Frontal cortex (tissue), 4 donors: ENCODE results near the gene CACNA2D3. TPM values are rescaled to one million over a fixed set of nuclear protein-coding genes. Genes with fewer than 3 reads are reported as not detected.

ENCODE experiments used
- DNase-seq, 2 donors: peaks; one replicate each; pipeline ENCODE4 v3.0.0; 2012; ENCODE audit warnings: low spot score in 2 of 2
- FAIRE-seq: peaks from 2 replicates; lab custom pipeline; 2012; peaks lifted over from hg19 to GRCh38; lab: Jason Lieb, UNC
- total RNA-seq: library from RNA; depleted of rRNA; stranded (reverse); fragments of >200 nt; gene quantifications from one replicate; pipeline ENCODE4 v1.2.3, GENCODE V29; 2014
- donor health status: control.
- donor health status: control.
- donor health status: control.

CACNA2D3 gene
- total RNA-seq, 1 donor from 2014 or later, result 30.6 TPM

DNA sequence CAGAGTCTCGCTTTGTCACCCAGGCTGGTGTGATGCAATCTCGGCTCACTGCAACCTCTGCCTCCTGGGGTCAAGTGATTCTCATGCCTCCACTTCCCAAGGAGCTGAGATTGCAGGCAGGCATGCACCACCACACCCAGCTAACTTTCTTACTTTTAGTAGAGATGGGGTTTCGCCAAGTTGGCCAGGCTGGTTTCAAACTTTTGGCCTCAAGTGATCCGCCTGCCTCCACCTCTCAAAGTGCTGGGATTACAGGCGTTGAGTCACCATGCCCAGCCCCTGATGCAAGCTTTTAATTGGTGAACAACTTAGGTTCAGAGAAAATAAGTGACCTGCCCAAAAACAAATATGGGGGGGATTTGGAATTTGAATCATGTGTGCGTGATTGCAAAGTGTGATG, 559.4 kb downstream of the CACNA2D3 start:
- DNase-seq, result no peak
- FAIRE-seq, result no peak

DNA sequence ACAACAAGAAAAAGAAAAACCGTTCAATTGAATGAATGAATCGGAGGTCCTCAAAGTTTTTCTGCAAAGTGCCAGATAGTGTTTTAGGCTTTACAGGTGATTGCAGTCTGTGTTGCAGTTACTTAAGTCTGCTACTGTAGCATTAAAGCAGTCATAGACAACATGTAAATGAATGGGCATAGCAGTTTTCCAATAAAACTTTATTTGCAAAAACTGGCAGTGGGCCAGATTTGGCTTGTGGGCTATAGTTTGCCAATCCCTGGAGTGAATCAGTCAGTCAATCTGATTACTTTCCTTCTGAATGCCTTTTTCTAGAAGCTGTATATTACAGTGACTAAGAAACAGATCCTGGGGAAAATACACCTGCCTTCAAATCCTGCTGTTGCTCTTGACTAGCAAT, 562.9 kb downstream of the CACNA2D3 start:
- FAIRE-seq, result no peak
- DNase-seq, result no peak

DNA sequence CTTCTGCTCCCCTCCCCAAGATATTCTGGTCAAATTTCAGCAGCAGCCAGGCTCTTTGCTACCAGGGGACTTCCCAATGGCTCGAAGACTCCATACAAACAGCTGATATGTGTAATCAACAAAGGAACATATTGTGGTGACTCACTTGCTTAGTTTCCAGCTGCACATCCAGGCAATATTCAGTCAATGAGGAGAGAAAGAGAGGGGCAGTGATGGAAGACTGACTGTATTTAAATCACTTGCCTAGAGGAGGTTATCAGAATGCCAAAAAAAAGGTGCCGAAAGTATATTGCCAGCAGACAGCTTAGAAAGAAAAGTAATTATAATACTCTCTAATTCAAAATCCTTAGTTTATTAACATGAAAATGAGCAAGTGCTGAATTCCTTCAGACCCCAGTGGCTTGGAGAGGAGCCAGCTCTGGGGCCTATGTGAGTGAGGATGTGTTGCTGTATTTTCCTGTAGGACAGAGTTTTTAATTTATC, 569.0 kb downstream of the CACNA2D3 start:
- DNase-seq, result no peak
- no peak for FAIRE-seq

DNA sequence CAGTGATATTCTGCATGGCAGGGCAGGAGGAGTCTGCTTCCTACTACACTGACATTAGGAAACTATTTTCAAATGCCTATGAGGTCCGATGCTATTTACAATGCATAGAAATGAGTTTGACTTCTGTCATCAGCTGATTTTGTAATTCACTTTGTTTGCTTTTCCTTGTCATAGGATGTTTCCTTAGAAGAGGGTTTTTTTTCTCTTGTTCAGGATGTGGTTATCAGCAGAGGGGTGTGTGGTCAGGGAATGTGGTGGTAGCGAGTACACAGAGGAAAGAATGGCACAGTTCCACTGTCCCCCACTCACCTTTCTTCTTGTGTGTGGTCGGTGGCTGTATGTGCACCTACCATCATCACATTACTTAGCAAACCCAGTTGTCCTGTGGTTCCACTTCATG, 574.0 kb downstream of the CACNA2D3 start:
- FAIRE-seq (no peak), DNase-seq (no peak)

DNA sequence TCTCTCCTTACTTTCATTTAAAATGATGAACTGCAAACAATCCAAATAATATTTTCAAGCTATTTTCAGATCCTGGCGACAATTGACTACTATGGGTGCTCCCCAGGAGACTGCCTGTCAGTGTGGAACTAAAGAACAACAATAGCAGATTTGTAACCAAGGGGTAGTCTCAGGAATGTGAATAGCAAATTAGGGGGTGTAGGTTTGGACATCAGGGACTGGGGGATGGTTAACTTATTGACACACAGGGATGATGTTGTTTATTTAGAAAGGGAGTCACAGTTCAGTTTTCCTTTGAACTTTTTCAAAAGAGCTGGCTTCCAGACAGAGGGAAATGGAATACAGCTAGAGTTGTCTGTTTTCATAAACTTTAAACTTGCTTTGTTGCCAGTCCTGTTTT, 575.7 kb downstream of the CACNA2D3 start:
- FAIRE-seq, result no peak
- DNase-seq, result no peak

DNA sequence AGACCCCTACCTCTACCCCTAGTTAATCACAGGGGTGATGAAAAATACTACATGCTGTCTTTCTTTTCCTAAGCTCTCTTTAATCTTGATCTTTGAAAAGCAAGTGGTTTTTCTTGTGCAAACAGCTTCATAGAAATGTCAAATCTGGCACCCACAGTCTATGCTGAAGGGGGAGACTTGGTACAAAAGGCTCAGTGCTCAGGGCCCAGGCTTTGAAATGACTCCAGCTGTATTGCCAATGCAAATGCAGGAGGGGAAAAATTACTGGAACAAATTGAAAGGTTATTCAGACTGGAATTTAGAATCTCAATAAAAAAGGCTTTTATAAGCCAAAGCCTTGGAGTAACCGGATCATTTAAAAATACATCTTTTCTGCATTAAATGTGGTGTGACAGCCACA, 581.6 kb downstream of the CACNA2D3 start:
- FAIRE-seq (no peak), DNase-seq (no peak)

DNA sequence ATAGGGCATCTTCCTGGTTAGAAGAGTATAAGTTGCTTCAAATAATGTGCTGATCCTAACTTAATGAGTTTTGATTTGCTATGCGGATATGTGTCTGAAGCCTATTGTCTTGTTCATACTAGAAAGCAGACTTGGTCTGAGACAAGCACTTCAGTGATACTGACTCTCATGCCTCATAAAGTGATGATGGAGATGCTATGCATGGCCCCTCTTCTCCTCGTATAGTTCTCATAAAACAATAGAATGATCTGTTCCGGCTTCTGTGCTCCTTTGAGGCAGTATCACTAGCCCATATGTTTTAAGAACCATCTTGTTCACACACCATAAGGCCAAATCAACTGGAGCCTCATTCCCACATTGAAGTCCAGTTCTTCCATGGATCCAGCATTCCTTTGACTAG, 583.4 kb downstream of the CACNA2D3 start:
- FAIRE-seq, result no peak
- DNase-seq, result no peak

DNA sequence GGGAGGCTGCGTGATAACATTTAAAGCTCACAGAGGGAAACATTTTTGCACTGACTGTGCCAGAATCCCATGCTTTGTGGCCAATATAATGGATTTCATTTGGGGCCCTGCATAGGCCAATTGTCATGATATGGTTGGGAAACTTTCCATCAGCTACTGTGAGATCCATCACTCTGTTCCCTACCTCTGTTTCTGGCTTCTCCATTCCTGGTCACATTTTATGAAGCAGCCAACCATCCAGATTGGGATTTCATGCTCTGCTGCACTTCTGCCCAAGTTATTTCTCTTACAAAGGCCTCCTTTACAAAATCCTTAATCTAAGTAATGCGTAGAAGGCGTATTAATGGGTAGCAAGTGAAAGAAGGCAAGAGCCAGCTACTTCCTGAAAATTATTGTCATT, 584.4 kb downstream of the CACNA2D3 start:
- no peak for DNase-seq
- FAIRE-seq, result no peak

DNA sequence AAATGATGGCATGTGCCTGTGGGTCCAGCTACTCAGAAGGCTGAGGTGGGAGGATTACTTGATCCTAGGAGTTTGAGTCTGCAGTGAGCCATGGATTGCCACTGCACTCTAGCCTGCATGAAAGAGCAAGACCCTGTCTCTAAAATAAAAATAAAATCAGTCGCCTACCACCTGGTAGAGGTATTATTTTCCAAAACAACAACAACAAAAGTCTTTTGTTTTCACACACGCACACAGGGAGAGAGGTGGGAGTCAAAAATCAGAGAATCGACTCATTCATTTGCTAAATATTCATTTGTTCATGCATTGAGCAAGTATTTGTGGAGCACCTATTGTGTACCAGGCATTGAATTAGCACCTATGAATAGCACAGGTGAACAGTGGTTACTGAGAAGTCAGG, 587.4 kb downstream of the CACNA2D3 start:
- DNase-seq (no peak), FAIRE-seq (no peak)

DNA sequence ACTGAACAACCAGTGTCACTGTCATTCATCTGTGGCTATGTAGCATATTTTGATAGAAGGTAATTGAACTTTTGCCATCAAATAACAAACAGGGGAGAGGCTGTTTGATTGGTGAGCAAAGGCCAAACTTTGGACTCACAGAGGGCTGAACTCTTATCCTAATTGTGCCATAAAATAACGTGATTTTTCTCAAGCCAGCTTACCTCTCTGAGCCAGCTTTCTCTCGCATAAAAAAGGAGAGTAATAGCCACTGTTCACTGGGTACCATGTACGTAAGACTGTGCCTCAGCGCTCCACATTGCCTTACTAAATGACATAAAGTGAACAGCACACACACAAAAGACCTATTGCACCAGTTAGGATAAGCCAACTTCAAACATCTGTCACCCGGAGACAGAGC, 588.6 kb downstream of the CACNA2D3 start:
- FAIRE-seq, result no peak

DNA sequence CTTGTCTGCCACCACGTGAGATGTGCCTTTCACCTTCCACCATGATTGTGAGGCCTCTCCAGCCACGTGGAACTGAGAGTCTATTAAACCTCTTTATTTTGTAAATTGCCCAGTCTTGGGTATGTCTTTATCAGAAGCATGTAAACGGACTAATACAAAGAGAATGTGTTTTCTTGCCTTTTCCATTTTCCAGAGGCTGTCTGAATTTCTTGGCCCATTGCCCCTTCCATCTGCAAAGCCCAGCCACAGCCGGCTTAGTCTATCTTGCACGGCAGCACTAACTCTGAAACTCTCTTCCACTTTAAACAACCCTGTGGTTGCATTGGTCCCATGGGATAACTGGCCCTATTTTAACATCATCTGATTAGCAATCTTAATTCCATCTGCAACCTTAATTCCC, 590.2 kb downstream of the CACNA2D3 start:
- DNase-seq (no peak), FAIRE-seq (no peak)

More for the DNA sequence above, 588.6 kb downstream of the CACNA2D3 start:
- DNase-seq, result no peak

DNA sequence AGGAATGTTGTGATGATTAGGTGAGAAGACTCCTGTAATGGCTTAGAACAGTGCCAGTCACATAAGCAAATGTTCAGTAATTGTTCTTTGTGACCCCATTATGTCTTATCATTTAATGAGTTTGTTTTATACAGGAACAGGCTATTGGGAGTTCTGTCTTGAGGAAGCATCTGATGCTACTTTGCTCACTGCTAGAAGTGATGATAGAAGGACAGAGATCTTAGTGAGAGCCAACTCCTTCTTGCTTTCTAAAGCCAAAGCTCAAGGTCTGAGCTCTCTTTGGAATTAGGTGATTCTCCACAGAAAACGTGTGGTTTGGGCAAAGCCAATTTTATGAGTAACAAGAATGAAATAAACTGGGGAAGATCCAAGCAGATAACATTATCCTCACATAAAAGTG, 590.7 kb downstream of the CACNA2D3 start:
- FAIRE-seq, result no peak
- DNase-seq, result no peak

DNA sequence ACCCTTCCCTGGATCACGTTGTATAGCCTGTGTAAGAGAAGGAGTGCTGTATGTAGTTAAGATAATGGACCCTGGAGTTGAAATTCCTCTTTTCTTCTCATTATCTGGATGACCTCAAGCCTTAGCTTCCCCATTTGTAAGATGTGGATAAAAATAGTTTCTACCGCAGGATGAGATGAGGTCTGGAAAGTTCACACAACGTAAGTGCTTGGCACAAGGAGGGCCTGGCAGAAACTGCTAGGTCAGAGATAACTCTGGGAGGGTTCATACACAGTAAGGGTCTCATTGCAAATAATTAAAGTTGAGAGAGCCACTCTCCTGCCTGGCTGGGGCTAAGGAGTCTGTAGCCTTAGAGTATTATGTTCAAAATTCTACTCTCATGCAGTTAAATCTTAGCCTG, 591.1 kb downstream of the CACNA2D3 start:
- DNase-seq (no peak), FAIRE-seq (no peak)

DNA sequence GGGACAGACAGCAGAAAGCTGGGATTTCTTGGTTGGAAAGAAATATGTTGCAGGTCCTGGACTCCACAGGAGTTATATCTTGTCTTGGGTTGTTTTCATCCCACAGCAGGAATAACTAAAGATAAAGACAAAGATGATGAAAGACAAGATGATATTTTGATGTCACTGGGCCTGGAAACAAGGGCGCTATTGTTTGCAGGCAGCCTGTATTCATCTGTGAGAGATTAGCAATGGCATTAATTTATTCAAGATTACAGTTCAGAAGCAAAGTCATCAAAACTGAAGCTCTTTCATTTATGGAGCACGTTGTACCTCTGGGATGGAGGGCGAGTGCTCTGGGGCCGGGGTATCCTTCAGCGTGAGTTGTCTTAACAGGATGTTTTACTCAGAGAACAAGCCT, 591.7 kb downstream of the CACNA2D3 start:
- no peak for FAIRE-seq
- DNase-seq, result no peak

DNA sequence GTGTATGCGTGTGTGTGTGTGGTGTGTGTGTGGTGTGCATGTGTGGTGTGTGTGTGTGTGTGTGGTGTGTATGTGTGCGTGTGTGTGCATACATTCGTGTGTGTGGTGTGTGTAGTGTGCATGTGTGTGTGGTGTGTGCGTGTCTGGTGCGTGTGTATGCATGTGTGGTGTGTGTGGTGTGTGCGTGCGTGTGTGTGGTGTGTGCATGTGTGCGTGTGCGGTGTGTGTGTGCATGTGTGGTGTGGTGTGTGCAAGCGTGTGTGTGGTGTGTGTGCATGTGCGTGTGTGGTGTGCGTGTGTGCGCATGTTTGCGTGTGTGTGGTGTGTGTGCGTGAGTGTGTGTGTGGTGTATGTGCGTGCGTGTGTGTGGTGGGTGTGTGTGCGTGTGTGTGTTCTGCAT, 595.2 kb downstream of the CACNA2D3 start:
- FAIRE-seq (no peak), DNase-seq (no peak)

DNA sequence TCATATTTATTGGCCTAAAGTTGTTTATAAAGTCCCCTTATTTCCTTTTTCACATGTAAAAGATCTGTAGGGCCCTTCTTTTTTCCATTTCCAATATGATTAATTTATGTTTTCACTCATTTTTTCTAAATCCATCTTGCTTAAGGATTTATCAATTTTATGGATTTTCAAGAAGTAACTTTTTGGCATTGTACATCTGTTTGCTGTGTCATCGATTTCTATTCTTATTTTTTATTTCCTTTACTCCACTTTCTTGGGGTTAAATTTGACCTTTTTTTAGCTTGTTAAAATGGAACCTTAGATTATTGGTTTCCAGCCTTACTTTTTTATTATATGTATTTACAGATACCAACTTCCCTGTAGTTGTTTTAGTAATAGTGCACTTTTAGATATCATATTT, 597.6 kb downstream of the CACNA2D3 start:
- FAIRE-seq, result no peak

DNA sequence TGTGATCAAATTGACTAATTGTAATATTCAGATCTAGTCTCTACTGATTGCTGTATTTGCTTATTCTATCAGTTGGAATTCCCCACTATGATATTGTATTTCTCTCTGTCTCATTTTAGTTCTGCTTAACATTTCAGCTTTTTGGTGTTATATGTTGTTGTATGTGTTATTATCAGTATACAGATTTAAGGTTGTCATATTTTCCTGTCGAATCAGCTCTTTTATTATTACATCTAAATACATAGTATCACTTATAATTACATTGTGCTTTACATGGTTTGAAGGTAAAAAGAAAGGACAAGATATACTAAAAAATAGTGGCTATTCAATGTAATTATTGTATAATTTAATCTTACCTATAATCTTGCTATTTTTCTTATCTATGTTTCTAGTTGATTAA, 598.3 kb downstream of the CACNA2D3 start:
- DNase-seq, result no peak

More for the DNA sequence above, 597.6 kb downstream of the CACNA2D3 start:
- no peak for DNase-seq

DNA sequence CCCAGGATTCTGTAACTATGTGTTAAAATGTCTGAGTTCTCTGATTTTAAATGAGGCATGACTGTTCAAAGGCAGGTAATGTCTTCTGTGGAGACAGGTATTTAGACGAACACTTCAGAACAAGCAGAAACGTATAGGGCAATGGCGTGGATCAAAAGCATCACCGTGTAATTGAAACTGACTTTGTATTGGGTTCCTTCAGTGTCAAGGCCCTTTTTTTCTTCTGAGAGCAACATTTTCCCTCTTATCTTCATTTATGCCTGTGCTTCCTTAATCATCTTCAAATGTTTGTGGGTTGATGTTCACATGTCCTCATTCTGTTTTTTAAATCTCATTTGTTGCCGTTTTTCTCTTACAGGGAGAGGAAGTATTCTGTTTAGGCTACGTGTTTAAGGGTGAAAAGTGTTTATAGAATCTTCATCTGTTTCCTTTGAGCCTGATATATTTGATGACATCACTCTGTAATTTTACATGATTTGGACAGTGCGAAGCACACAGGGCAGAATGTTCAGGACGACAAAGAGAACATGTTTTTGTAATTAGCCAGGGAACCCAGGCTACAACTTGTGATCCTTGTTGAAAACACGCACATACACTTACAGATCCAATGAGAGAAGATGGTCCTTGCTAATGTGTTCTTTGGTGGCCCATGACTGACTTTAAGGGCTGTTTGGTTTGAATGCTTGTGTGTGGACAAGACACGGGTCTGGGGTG, 609.5 kb downstream of the CACNA2D3 start:
- DNase-seq, result no peak
- no peak for FAIRE-seq

More for the DNA sequence above, 598.3 kb downstream of the CACNA2D3 start:
- peak; percentile 6 for FAIRE-seq

DNA sequence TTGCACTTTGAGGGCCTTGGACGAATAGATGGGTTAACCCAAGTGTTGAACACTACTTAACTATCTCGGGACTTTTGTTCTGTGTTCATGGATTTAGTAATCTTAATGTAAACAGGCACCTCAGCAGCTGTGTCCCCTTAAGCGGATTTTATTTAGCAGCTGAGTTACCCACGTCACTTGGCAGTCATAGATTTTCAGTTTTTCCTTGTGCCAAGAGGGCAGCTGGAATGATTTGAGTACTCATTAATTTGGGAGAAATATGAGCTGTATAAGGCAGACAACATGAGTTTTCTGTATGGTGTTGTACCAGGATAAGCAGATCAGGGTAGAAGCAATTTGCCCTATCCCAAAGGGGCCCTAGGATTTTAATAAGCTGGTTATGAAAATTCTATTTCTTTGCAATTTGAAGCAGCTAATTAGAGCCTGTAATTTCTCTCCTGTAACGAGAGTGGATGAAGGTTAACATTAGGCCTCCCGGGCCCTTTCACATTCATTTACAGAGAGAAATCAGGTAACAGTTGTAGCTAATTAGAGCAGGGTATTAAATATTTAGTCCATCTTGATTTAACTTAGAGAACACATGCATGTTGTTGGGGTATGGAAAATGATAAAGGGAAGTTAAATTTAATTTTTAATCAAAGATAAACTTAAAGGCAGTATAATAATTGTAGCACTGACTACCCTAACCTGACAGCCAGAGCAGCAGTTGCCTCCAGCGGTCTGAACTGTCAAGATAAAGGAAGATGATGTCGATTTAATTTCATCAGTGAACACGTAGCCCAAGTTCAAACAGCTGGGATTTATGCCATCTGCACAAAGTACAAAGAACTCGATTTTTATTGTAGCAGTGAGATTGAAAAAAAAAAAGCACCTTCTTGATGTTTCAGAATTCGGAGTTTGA, 611.0 kb downstream of the CACNA2D3 start:
- FAIRE-seq, result no peak
- no peak for DNase-seq

DNA sequence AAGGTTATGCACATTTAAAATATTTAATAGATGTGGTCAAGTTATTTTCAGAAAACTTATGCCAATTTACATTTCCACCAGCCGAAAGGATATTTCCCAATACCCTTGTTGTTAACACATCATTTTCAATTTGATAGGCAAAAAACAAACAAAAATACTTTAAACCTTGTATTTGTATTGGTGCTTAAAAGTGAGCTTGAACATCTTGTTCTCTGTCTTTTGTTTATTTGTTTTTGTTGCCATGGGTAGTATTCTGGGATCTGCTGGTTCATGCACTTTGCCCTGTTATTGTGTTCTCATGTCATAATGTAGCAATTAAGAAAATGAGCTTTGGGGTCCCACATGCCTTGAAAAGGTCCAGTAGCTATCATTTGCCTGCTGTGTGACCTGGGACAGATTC, 614.1 kb downstream of the CACNA2D3 start:
- DNase-seq (no peak), FAIRE-seq (no peak)

DNA sequence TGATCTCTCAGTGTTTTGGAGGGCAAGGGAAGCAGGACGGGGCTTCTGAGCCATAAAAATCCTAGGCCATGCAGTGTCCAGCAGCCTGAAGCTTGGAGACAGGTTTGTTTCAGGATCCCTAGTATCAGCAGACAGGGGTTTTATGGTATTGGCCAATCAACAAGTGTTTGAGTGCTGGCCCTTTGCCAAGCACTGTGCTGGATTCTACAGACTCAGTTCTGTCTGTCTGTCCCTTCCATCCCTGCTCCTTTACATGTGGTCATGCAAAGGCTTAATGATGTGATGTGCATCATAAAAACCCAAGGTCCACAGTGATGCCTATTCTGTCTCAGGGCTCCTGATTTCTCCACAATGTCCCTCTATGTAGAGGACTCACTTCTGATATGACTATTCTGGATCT, 621.4 kb downstream of the CACNA2D3 start:
- DNase-seq, result no peak
- FAIRE-seq, result no peak
